Stimulated activated naive CD8-positive, alpha-beta T cell treated with anti-CD3 and anti-CD28 coated beads, Interleukin-15, amount 100 ng/mL, for 72 hours (primary cell): ENCODE data around the gene AKAP17A.
"Not testable (repeated sequence)": the region's sequence is repeated elsewhere in the genome, so short reads cannot be mapped to it uniquely, and the experiment has no call there.

Source experiments
- ATAC-seq: fragments of 150-1000 bp; cut with Tn5 transposase; 2 replicates; pipeline ENCODE4 v1.10.0; 2021; ENCODE audit warnings: mild to moderate bottlenecking, moderate library complexity
- DNase-seq, 2 donors: peaks; one replicate each; pipeline ENCODE4 v3.0.0; 2021 to 2022
- H3K27ac Mint-ChIP-seq, 2 donors: one replicate each; pipeline ENCODE4 v1.8.0; 2022; ENCODE audit warnings: mild to moderate bottlenecking in 2 of 2, mixed read lengths in 2 of 2, moderate library complexity in 2 of 2
- H3K27me3 Mint-ChIP-seq: one replicate; pipeline ENCODE4 v1.8.0; 2022; ENCODE audit warnings: mixed read lengths
- H3K4me1 Mint-ChIP-seq: one replicate; pipeline ENCODE4 v1.8.0; 2022; ENCODE audit warnings: mild to moderate bottlenecking, mixed read lengths
- H3K4me3 Mint-ChIP-seq, 2 donors: one replicate each; pipeline ENCODE4 v1.8.0; 2022; ENCODE audit warnings: mild to moderate bottlenecking in 2 of 2, mixed read lengths in 2 of 2, moderate library complexity in 1 of 2
- H3K9me3 Mint-ChIP-seq, 2 donors: one replicate each; pipeline ENCODE4 v1.8.0; 2022; ENCODE audit warnings: mixed read lengths in 2 of 2

AKAP17A gene, protein sequence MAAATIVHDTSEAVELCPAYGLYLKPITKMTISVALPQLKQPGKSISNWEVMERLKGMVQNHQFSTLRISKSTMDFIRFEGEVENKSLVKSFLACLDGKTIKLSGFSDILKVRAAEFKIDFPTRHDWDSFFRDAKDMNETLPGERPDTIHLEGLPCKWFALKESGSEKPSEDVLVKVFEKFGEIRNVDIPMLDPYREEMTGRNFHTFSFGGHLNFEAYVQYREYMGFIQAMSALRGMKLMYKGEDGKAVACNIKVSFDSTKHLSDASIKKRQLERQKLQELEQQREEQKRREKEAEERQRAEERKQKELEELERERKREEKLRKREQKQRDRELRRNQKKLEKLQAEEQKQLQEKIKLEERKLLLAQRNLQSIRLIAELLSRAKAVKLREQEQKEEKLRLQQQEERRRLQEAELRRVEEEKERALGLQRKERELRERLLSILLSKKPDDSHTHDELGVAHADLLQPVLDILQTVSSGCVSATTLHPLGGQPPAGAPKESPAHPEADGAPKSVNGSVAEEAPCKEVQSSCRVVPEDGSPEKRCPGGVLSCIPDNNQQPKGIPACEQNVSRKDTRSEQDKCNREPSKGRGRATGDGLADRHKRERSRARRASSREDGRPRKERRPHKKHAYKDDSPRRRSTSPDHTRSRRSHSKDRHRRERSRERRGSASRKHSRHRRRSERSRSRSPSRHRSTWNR

DNA sequence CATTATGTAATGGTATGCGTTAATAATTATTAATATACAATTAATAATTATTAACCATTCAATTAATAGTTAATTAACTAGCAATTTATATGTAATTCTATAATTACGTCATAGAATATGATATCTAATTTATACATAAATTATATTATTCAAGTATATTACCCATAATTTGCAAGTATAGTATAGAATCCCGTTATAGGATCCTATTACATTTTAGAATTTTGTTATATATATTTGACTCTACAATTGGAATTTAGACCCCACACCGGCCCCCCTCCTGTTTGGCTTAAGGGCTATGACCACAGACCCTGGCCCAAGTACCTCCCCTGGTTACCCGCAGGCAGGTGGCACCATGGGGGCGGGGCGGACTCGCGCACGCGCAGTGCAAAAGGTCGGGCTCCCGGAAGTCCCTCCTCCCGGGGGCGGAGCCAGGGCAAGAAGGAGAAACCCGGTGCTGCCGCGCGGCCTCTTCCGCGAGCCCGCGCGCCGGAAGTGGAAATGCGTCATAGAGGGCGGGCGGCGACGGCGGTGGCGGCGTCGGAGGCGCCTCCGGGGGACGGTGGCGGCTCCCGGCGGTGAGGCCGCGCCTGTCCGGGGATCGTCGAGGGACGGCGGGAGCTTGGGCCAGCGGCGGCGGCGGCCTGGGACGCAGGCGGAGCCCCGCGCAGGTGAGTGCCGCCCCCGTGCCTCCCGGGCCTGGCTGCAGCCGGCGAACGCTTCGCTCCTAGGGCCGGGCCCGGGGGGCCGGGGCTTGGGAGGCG lies at the start of gene AKAP17A:
Gene AKAP17A, plus strand, starts transcription at position 503 of the 761 bp plus-strand sequence. CDS start 1,859 bp downstream, outside the sequence.
- H3K27ac Mint-ChIP-seq = peak within 1 kb of the TSS; percentile 98
- peak; percentile 90 for ATAC-seq
- no peaks in the 10 kb centered on the region for H3K27me3 Mint-ChIP-seq
- H3K4me1 Mint-ChIP-seq = peaks cover 32% of the 10 kb centered on the region
- DNase-seq = peak; percentile 100
- H3K9me3 Mint-ChIP-seq = no peaks in the 10 kb centered on the region
- H3K4me3 Mint-ChIP-seq = peak within 1 kb of the TSS; percentile 99

DNA sequence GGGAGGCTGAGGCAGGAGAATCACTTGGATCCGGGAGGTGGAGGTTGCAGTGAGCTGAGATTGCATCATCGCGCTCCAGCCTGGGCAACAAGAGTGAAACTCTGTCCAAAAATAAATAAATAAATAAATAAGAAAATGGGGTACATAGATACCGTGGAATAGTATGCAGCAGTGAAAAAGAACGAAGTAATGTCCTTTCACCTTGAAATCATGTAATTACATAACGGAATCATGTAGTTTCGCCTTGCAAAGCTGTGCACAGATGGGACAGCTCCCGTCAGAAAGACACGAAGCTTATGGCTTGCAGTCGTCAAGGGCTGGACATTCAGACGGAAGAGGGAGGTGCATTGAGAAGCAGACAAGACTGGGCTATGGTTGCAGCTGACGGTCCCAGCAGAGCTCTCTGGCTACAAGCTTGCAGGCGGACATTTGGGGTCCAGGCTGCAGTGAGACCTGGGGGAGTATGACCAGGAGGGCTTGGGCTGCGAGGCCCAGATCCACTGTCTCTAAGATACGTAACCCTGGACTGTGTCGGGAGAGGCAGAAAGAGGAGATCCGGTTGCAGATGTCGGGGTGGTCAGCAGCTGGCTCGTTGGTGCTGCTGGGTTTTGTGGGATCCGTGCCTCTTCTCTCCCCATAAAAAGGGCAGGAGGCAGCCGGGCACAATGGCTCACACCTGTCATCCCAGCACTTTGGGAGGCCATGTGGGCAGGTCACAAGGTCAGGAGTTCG lies 48.2 kb upstream of the AKAP17A start:
- ATAC-seq = no peak
- peaks cover 12% of the 10 kb centered on the region for H3K4me1 Mint-ChIP-seq
- H3K27ac Mint-ChIP-seq = peak overlapping the region in 1 of 2 donors; percentile 47
- no peak overlapping the region for H3K4me3 Mint-ChIP-seq
- DNase-seq = peak in 1 of 2 donors; percentile 7
- peaks cover 0 to 8% of the 10 kb centered on the region in 2 donors for H3K9me3 Mint-ChIP-seq
- no peaks in the 10 kb centered on the region for H3K27me3 Mint-ChIP-seq

DNA sequence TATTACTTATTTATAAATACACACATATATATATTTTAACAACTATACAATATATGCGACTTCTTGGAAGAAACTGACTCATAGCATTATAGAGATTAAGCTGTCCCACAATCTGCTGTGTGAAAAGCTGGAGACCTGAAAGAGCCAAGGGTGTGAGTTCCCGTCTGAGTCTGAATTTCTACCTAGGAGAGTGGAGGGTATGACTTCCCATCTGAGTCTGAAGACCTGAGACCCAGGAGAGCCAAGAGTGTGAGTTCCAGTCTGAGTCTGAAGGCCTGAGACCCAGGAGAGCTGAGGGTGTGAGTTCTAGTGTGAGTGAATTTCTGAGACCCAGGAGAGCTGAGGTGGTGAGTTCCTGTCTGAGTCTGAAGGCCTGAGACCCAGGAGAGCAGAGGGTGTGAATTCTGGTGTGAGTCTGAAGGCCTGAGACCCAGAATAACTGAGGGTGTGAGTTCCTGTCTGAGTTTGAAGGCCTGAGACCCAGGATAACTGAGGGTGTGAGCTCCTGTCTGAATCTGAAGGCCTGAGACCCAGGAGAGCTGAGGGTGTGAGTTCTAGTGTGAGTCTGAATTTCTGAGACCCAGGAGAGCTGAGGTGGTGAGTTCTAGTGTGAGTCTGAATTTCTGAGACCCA lies 45.5 kb upstream of the AKAP17A start:
- DNase-seq (peak in 1 of 2 donors; percentile 10), ATAC-seq (no peak)
- H3K27me3 Mint-ChIP-seq = no peaks in the 10 kb centered on the region
- no peak overlapping the region for H3K4me3 Mint-ChIP-seq
- H3K27ac Mint-ChIP-seq = peak overlapping the region; percentile 24 to 84
- H3K4me1 Mint-ChIP-seq = peaks cover 28% of the 10 kb centered on the region
- H3K9me3 Mint-ChIP-seq = peaks cover 0 to 13% of the 10 kb centered on the region in 2 donors

DNA sequence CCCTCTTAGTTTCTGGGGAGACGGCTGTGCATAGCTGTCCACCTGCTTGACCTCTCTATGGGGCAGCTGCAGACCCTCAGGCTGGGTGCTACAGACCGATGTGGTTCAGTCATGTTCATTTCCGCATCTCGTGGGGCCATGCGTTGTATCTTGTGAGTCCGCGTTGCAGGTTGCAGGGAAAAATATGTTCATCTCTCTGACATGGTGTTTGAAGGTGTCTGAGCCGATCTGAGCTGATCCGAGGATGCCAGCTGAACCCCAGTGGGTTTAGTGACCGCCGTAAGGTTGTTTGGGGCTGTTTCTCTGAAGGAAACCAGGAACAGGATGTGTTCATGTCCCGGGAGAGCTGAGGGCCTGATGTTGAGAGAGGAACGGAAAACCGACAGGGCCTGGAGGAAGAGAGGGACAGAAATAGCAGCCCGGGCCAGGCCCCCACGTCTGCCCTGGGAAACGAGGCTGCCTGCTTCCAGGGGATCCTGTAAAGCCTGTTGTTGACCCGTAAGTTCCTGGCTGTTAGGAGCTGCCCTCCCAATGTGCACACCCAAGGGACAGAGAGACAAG lies 44.6 kb upstream of the AKAP17A start:
- Mint-ChIP-seq H3K27me3 (no peaks in the 10 kb centered on the region), H3K27ac (no peak overlapping the region), H3K4me1 (peaks cover 37% of the 10 kb centered on the region), H3K4me3 (no peak overlapping the region), H3K9me3 (peaks cover 2 to 19% of the 10 kb centered on the region in 2 donors)
- ATAC-seq (no peak), DNase-seq (peak in 1 of 2 donors; percentile 7)

DNA sequence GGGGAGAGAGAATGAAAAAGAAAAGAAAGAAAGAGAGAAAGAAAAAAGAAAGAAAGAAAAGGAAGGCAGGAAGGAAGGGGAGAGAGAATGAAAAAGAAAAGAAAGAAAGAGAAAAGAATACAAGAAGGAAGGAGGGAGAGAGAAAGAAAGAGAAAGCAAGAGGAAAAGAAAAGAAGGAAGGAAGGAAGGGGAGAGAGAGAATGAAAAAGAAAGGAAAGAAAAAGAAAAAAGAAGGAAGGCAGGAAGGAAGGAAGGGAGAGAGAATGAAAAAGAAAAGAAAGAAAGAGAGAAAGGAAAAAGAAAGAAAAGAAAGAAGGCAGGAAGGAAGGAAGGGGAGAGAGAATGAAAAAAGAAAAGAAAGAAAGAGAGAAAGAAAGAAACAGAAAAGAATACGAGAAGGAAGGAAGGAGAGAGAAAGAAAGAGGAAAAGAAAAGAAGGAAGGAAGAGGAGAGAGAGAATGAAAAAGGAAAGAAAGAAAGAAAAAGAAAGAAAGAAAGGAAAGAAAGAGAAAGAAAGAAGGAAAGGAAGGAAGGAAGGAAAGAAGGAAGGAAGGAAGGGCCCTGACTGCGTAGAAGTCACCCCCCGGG lies 39.4 kb upstream of the AKAP17A start:
- H3K27me3 Mint-ChIP-seq = no peaks in the 10 kb centered on the region
- H3K4me1 Mint-ChIP-seq = peaks cover 59% of the 10 kb centered on the region
- ATAC-seq = no peak
- DNase-seq = no peak
- H3K9me3 Mint-ChIP-seq = peaks cover 17 to 34% of the 10 kb centered on the region in 2 donors
- H3K27ac Mint-ChIP-seq = peak overlapping the region in 1 of 2 donors; percentile 83
- no peak overlapping the region for H3K4me3 Mint-ChIP-seq

DNA sequence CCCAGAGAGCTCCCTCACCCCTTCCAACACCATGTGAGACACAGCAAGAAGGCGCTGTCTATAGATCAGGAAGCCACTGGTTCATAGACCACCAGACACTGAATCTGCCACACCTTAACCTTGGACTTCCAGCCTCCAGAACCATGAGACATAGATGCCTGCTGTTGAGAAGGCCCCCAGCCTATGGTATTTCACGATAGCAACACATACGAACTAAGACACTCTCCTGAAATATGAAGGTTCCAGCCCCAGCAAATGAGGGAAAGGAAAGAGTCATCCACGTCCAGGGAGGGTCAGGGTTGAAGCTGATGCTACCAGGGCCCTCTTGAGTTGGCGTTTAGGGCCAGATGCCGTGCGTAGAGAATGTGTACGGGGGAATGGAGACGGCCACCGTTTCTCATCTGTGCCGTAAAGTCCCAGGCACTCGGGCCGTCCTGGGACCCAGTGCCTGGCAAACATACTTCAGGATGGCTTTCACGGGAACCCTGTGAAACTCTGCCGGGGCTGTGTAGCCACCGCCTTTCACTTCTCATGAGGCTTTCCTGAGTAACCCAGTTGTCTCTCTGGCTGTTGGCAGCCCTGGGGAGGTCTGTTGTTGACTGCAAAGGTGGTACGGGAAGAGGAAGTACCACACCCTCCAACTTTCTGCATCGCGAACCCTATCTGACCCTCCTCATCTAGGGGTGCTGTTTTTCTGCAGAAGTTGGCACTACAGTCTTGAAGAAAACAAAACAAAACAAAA lies 36.8 kb upstream of the AKAP17A start:
- peak overlapping the region; percentile 18 to 36 for H3K4me3 Mint-ChIP-seq
- peaks cover 22 to 28% of the 10 kb centered on the region in 2 donors for H3K9me3 Mint-ChIP-seq
- peak in 1 of 2 donors; percentile 14 for DNase-seq
- H3K27ac Mint-ChIP-seq = peak overlapping the region; percentile 66 to 69
- no peaks in the 10 kb centered on the region for H3K27me3 Mint-ChIP-seq
- ATAC-seq = peak; percentile 33
- peaks cover 53% of the 10 kb centered on the region for H3K4me1 Mint-ChIP-seq

DNA sequence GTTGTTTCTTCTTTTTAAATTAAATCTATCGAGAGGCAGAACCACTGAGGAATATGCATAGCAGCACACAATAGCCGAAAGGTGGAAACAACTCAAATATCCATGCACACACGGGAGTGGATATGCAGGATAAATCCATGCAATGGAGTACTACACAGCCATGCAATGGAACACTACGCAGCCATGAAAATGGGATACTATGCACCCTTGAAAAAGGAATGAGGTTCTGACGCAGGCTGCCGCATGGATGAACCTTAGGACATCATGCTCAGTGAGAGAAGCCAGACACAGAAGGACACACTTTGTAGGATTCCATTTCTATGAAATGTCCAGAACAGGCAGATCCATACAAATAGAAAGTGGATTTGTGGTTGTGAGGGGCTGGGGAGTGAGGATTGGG lies 36.0 kb upstream of the AKAP17A start:
- peaks cover 22 to 28% of the 10 kb centered on the region in 2 donors for H3K9me3 Mint-ChIP-seq
- H3K27ac Mint-ChIP-seq = peak overlapping the region in 1 of 2 donors; percentile 66
- peaks cover 48% of the 10 kb centered on the region for H3K4me1 Mint-ChIP-seq
- peak in 1 of 2 donors; percentile 6 for DNase-seq
- no peaks in the 10 kb centered on the region for H3K27me3 Mint-ChIP-seq
- ATAC-seq = no peak
- peak overlapping the region in 1 of 2 donors; percentile 18 for H3K4me3 Mint-ChIP-seq

DNA sequence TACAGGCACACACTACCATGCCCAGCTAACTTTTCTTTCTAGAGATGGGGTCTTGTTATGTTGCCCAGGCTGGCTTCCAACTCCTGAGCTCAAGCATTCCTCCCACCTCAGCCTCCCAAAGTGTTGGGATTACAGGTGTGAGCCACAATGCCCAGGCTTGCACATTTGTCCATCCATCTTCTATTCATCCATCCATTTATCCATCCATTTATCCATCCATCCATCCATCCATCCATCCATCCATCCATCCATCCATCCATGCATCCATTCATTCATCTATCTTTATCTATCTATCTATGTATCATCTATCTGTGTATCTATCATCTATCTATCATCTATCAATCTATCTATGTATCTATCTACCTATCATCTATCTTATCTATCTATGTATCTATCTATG lies 34.0 kb upstream of the AKAP17A start:
- H3K4me3 Mint-ChIP-seq, H3K27me3 Mint-ChIP-seq: not testable (repeated sequence)
- peaks cover 13 to 16% of the 10 kb centered on the region in 2 donors for H3K9me3 Mint-ChIP-seq

DNA sequence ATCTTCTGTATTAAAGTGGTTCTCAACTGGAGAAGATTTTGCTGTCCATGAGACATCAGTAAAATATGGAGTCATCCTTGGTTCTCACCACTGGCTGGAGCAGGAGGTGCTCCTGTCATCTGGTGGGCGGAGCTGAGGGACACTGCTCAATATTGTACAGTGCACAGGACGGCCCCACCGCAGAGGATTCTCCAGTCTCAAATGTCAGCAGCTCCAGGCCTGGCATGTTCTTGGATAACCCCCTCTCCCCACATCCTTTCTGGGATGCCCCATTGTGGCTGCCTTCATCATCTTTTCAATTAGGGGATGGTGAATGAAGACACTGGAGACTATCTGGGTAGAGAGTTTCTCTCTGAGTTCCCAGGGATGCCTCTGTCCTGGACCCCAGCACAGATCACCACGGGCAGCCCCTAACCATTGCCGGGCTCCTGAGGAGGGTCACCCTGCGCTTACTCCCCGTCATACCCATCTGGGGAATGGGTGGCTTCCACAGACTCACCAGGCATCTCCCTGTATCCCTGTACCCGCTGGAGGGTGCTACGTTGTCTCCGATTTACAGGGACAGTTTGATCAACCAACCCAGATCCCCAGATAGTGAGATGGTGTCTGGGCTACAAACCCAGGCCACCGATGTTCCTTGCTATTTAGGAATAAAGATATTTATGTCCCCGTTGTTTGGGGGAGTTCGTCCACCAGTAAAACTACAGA lies 32.5 kb upstream of the AKAP17A start:
- Mint-ChIP-seq H3K9me3 (peaks cover 9 to 13% of the 10 kb centered on the region in 2 donors), H3K4me3 (no peak overlapping the region), H3K27ac (no peak overlapping the region), H3K27me3 (no peaks in the 10 kb centered on the region), H3K4me1 (peaks cover 45% of the 10 kb centered on the region)
- peak in 1 of 2 donors; percentile 7 for DNase-seq
- ATAC-seq = peak; percentile 22

More for the DNA sequence above, 34.0 kb upstream of the AKAP17A start:
- H3K4me1 Mint-ChIP-seq = peaks cover 44% of the 10 kb centered on the region
- DNase-seq, H3K27ac Mint-ChIP-seq, ATAC-seq: not testable (repeated sequence)

DNA sequence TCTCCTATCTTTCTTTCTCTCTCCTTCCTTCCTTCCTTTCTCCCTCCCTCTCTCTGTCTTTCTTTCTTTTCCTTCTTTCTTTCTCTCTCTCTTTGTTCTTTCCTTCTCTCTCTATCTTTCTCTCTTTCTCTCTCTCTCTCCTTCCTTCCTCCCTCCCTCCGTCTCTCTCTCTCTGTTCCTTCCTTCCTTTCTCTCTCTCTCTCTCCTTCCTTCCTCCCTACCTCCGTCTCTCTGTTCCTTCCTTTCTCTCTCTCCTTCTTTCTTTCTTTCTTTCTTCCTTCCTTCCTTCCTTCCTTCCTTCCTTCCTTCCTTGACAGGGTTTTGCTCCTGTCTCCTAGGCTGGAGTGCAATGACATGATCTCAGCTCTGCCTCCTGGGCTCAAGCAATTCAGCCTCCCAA lies 30.2 kb upstream of the AKAP17A start:
- Mint-ChIP-seq H3K9me3 (peaks cover 0 to 5% of the 10 kb centered on the region in 2 donors), H3K4me3 (no peak overlapping the region), H3K27ac (peak overlapping the region; percentile 4 to 59), H3K4me1 (peaks cover 45% of the 10 kb centered on the region), H3K27me3 (no peaks in the 10 kb centered on the region)
- ATAC-seq = no peak
- DNase-seq = no peak

DNA sequence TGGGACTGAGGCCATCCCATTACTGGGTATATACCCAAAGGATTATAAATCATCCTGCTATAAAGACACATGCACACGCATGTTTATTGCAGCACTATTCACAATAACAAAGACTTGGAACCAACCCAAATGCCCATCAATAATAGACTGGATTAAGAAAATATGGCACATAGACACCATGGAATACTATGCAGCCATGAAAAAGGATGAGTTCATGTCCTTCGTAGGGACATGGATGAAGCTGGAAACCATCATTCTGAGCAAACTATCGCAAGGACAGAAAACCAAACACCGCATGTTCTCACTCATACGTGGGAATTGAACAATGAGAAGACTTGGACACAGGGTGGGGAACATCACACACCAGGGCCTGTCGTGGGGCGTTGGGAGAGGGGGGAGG lies 27.3 kb upstream of the AKAP17A start:
- not testable (repeated sequence) for H3K4me3 Mint-ChIP-seq, H3K27me3 Mint-ChIP-seq, H3K27ac Mint-ChIP-seq, H3K9me3 Mint-ChIP-seq, ATAC-seq
- peak in 1 of 2 donors; percentile 6 for DNase-seq
- H3K4me1 Mint-ChIP-seq = peaks cover 45% of the 10 kb centered on the region

DNA sequence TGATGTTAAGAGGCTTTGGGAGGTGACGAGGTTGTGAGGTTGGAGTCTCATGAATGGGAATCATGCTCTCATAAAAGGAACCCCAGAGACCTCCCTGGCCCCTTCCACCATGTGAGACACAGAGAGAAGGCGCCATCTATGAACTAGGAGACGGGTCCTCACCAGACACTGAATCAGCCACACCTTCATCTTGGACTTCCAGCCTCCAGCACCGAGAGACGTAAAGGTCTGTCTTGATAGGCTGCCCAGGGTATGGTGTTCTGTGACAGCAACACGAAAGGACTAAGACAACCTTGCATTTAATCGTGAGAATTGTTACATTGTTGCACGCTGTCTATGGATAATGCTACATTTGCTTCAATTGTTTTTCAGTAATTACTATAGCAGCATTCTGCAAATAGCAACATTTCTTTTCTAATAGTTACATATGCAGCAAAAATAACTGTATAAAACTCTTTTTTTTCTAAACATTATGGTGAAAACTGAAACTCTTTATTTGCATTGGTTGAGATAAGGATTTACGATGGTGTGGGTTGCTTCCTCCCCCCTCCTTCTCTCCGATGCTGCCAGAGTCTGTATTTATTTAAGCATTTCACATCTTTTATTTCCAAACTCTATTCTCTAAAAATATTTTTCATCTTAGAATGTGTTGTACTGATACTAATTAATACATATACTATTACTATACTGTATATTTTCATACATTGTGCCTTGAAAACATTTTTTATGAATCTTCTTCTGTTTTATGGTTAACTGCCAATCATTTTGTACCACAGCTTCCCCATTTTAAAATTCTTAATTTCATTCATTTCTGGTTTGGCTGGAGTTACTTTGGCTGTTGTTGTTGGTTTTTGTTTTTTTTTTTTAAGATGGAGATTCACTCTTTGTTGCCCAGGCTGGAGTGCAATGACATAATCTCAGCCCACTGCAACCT lies 26.4 kb upstream of the AKAP17A start:
- Mint-ChIP-seq H3K27me3 (no peaks in the 10 kb centered on the region), H3K4me1 (peaks cover 54% of the 10 kb centered on the region), H3K27ac (peak overlapping the region in 1 of 2 donors; percentile 54), H3K4me3 (no peak overlapping the region), H3K9me3 (no peaks in the 10 kb centered on the region)
- ATAC-seq (no peak), DNase-seq (peak in 1 of 2 donors; percentile 3)
